CD4-positive, alpha-beta T cell treated with Interleukin-4 for 4 hours (primary cell): Measurements from ENCODE around the gene IRF2BP1.
"Not testable (repeated sequence)": the region's sequence is repeated elsewhere in the genome, so short reads cannot be mapped to it uniquely, and the experiment has no call there.

ENCODE experiments used
- DNase-seq: peaks from one replicate; pipeline ENCODE4 v3.0.0-alpha.2; 2020

IRF2BP1 gene

GRCh38 chr19:45901912-45902650 lies 16.1 kb upstream of the IRF2BP1 start, which contains the start of gene MYPOP:
MYPOP (minus strand) TSS chr19:45902613; CDS start chr19:45901773, 840 bp downstream.
- DNase-seq: no peak

DNA sequence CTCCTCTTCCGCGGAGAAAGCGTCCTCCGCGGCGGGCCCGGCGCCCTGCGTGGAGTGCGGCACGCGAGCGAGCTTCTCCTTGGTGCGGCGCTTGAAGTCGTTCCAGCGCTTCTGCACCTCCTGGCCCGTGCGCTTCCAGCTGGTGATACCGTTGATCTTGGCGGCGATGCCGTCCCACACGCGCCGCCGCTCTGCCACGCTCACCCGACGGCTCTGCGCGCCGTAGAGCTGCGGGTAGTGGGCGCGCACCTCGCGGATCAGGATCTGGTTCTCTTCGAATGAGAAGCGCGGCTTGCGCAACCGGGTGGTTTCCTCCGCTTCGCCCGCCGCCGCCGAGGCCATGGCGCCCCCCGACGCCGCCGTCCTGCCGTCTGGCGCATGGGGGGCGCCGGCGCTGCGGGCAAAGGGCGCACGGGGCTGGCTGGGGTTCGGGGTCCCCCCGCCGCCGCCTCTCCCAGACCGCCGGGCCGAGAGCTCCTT lies 15.5 kb upstream of the IRF2BP1 start:
- no peak for DNase-seq

GRCh38 chr19:45900738-45901431 lies 14.9 kb upstream of the IRF2BP1 start:
- no peak for DNase-seq

GRCh38 chr19:45899919-45900589 lies 14.1 kb upstream of the IRF2BP1 start:
- no peak for DNase-seq

DNA sequence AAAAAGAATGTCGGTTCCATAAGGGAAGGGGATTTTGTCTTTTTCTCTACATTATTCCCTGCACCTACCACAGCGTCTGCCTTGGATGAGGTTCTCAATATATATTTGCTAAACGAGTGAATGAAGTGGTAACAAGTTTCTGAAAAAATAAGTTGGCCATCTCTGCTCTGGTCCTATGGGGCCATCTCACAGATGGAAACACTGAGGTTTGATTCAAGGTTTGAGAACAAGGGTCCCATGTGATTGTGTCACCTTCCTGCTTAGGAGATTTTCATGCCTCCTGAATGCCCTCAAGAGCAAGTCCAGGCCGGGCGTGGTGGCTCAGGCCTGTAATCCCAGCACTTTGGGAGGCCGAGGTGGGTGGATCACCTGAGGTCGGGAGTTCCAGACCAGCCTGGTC lies 13.3 kb upstream of the IRF2BP1 start:
- no peak for DNase-seq

GRCh38 chr19:45897261-45897812 lies 11.4 kb upstream of the IRF2BP1 start:
- DNase-seq: no peak

- DNase-seq: not testable (repeated sequence)
Observed at GRCh38 chr19:45895983-45896599, 10.2 kb upstream of the IRF2BP1 start.

DNA sequence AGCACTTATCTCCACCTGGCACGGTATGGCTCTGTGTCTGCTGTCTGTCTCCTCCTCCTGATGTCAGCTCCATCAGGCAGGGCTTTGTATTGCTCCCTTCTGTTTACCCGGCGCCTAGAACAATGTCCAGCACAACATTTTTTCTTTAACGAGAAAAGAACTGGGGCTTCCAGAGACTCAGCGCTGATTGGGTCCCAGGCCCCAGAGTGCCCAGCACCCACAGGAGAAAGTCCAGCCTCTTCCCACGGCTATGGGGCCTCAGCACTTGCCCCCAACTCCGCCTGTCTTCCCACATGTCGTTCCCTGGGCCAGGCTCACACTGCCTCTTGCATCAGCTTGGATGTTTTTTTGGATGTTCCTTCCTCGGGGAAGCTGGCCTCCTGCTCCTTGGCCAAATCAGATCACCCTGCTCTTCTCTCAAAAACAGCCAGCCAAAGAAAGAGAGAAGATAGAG lies 9.6 kb upstream of the IRF2BP1 start:
- no peak for DNase-seq

DNA sequence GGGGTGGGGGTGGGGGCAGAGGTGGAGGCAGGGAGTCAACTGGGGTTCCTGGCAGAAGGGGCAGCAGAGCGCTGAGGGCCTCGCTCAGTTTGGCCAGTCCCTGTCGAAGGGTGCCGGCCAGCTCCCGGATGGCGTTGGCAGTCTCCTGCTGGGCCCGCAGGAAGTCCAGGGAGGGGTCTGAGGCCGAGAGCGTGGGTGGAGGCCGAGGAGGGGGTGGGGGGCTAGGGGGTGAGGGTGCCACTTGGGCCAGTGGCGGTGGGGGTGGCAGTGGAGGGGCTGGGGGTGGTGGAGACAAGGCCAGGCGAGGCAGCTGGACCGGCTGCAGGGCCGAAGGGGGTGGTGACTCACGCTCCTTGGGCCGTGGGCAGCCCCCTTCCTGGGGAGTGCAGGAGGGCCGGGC lies 4.9 kb upstream of the IRF2BP1 start:
- DNase-seq: no peak

DNA sequence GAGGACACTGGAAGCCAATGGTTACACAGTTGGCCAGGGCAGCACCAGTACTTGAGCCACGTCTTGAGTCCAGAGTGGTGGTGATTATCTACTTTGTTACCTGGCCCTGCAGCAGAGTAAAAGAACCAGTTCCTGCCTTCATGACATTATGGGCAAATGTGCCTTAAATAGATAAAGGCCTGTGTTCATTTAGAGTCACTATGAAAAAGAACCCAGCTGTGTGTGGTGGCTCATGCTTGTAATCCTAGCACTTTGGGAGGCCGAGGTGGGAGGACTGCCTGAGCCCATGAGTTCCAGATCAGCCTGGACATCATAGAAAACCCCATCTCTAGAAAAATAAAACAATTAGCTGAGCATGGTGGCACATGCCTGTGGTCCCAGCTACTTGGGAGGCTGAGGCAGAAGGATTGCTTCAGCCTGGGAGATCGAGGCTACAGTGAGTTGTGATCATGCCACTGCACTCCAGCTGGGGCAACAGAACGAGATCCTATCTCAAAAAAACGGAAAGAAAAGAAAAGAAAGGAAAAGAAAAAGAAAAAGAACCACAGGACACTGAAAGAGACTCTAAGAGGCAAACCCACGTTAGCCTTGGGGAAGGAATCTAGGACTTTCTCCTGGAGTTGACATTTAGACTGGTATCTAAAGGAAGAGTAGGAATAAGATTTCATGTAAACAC lies 3.4 kb upstream of the IRF2BP1 start:
- no peak for DNase-seq

DNA sequence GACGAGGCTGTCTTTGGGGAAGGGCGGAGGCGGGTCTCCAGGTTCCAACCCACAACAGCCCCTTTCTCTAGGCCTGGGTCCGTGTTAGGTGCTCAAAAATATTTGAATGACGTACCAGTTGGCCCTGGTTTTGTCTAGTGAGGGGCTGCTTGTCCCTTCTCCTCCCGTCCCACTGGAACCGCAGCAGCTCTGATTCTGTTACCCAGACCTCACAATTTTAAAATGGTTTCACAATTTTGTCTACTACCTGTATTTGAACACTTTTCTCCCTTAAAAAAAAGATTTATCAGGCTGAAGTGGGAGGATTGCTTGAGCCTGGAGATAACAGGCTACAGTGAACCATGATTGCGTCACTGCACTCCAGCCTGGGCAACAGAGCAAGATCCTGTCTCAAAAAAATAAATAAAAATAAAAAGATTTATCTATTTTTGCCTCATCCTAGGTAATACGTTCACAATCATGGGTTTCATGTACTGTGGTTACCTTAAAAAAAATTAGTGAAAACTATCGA lies 1.3 kb upstream of the IRF2BP1 start:
- DNase-seq: no peak

DNA sequence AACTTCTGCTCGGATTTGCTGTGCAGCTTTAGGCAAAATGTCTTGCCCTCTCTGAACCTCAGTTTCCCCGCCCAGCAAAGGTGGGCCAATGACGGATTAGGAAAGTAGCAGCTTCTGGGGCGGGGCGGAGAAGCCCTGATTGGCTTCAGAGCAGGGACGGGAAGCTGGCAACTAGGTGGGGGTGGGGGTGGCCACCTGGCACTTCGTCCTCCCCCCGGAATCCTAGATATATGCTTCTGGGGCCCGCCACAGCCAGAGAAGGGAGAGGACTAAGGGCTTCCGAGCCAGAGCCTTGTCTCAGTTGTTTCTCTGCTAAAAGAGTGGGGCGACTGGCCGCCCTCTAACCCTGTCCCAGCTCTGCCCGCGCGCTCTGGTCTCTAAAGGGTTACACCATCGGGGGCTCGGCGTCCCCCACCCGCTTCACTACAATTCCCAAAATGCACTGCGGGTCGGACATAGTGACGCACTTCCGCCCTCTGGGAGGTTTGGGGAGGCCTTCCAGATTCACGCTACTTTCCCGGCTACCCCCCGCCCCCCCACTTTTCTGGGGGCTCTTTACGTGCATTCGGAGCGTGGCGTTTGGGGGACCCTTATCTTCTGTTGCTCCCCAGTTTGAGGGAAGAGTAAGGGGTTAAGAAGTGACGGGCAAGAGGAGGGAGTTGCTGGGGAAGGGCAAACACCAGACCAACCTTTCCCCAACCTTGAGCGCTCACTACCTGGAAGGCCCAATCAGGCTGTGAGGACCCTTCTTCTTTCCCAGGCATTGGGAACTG lies 672 bp upstream of the IRF2BP1 start:
- DNase-seq: peak; percentile 90

DNA sequence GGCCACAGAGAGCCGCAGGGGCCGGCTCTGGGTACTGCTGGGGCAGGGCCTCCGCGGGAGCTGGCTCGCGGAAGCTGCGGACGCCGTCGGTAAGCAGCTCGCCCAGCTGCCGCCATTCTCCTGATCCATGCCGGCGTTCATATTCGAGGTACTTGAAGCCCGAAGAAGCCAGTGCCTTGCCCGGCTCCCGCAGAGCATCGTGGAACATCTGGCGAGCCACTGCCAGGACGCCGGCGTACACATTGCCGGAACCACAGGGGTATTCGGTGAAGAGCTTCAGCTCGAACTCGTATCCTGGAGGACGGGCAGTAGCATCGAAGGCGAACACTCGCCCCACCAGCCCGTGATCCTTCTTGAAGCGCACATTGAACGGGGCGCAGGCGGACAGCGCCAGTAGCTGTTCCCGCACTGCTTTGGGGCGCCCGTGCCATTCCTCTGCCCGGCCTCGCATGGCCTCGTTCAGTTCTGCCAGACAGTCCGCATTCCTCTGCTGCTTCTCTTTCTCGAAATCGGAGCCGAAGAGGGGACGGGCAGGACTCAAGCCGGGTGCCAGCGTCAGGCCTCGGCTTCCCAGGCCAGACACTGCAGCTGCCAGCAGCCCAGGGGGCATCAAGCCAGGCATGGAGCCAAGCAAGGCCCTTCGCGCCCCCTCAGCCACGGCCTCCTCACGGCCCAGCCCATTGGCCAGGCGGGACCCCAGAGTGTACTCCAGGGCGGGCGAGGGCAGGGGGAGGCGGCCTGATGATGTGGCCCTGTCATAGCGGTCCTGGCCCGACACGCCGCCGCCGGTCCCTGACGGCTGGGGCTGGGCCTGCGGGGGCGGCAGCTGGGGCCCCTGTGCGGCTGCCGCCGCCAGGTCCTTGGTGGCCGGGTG lies 1.0 kb downstream of the IRF2BP1 start:
- DNase-seq: no peak

DNA sequence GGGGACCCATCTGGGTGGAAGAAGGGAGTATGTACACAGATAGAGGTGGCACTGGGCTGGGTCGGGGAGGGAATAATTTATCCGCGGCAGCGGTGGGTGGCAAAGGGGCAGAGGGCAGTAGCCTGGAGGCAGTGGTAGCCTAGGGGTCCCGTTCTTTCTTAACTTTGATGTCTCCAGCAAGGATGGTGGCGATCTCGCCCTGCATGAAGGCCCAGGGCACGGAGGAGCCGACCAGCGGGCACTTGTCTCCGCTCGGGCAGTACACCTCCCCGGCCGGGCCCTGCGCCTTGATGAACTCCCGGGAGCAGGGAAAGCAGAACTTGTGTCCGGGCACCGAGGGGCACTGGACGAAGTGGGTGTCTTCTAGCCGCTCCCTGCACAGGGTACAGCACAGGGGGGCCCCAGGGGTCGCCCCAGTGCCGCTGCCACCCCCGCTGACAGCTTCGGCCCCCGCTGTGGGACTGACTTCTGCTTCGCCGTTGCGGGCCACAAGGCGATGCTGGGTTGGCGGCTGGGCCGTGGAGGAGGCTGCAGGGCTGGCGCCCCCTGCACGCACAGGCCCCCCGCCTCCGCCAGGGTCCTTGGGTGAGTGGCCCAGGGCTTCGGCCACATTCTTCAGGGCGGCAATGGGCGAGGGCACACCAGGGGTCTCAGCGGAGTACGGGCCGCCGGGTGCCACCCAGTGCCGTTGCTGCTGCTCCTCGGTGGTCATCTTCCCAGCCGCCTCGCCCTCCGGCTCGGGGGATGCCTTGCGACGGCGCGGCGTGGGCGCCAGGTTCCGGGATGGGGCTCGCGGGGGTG lies 1.9 kb downstream of the IRF2BP1 start:
- DNase-seq: no peak

- no peak for DNase-seq
Observed at GRCh38 chr19:45883586-45883880, 2.4 kb downstream of the IRF2BP1 start.

DNA sequence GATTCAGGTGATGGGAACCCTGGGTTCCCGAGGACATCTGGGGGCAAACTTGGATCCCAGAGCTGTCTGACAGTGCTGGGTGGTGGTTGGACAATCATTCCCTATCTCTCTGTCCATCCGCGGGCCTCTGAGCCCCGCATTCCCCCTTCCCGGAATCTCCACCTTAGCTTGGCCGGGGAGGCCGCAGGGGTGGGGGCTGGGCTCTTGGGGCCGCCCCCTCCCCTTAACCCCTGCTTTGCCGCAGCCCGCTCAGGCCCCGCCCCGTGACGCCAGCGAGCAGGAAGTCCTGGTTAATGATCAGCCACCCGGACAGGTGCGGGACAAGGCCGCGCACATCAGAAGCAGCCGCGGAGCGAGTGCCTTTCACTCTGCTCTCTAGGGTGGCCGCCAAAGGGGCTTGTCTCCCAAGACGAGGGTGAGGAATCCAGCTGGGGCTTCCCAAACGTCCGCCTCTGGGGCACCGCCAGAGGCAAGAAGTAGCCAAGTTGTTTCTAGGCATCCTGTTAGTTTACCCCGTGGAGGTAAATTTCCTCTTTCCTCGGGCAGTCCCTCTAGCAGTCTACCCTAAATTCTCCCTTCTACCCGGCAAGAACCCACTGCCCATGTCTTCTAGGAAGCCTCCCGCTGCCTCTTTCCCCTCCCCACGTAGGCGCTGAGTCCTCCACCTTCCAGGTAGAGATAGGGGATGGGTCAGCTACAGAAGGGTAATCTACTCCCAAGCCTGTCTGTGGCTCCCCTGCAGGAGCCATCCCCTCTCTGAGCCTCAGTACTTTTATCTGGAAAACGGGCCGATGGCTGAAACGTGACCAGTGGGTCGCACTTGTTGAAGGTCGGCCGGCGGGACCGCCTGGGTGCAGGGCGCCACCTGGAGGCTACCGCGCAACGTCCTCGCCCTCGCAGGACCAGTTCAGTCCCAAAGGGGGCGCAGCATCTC lies 3.0 kb downstream of the IRF2BP1 start:
- DNase-seq: peak; percentile 76

GRCh38 chr19:45881909-45882528 lies 3.9 kb downstream of the IRF2BP1 start:
- DNase-seq: no peak
